HepG2 (cell line): ENCODE measurements around the gene PPP2R2C. TPM values are rescaled to one million over a fixed set of nuclear protein-coding genes. Genes with fewer than 3 reads are reported as not detected.
A peak's percentile ranks its signal among the peaks of the same experiment; 100 is the strongest.

Experiments
- ATAC-seq: fragments of 200-7000 bp; cut with Tn5 transposase; 3 replicates; pipeline ENCODE4 v1.9.1; 2020; ENCODE audit warnings: mild to moderate bottlenecking, moderate library complexity
- BruUV-seq: library from RNA; stranded (reverse); fragments of 400-500 nt; replicated peaks from 2 replicates; lab custom pipeline; 2021; lab: Mats Ljungman, UMichigan
- CTCF ChIA-PET: fragments of 300-600 bp; formaldehyde crosslinking; extraction: SDS; loops from one replicate; lab custom pipeline; 2021; ENCODE audit warnings: low total read pairs, inconsistent platforms, low intra/inter-chr PET ratio; lab: Yijun Ruan, JAX
- POLR2A ChIA-PET: fragments of 350-600 bp; sonication (Branson Sonifier 250); formaldehyde crosslinking; loops from one replicate; lab custom pipeline; 2020; ENCODE audit warnings: antibody characterized with exemption, inconsistent platforms; lab: Yijun Ruan, JAX
- DNase-seq: peaks from one replicate; pipeline ENCODE4 v3.0.0-alpha.2; 2015; ENCODE audit warnings: low spot score
- FAIRE-seq: peaks from 3 replicates; lab custom pipeline; 2011; peaks lifted over from hg19 to GRCh38; lab: Jason Lieb, UNC
- H2AFZ ChIP-seq: one replicate; pipeline ENCODE4 v1.6.1; 2011; ENCODE audit warnings: low read length, inconsistent platforms
- H3K27ac ChIP-seq: fragments of 300-600 bp; 3 replicates; pipeline ENCODE4 v1.8.0; 2011; ENCODE audit warnings: mixed run types, mild to moderate bottlenecking, mixed read lengths, low read length, inconsistent platforms; ENCODE audit not compliant: insufficient read depth; ENCODE audit errors: extremely low read length
- H3K27me3 ChIP-seq, 2 experiments: fragments of 200-600 bp in 1 of 2; 2 replicates in 1 of 2; 3 replicates in 1 of 2; pipeline versions ENCODE4 v1.6.0 to v1.8.0; 2011; ENCODE audit warnings: low read length in 2 of 2, mild to moderate bottlenecking in 2 of 2, moderate library complexity in 2 of 2, inconsistent platforms in 1 of 2; ENCODE audit not compliant: insufficient read depth in 2 of 2, control insufficient read depth in 1 of 2
- H3K36me3 ChIP-seq, 2 experiments: fragments of 200-600 bp in 1 of 2; replicated peaks in 1 of 2; 2 replicates in 1 of 2; 3 replicates in 1 of 2; pipeline versions ENCODE4 v1.5.1 to v1.8.0; 2011; ENCODE audit warnings: low read length in 2 of 2, inconsistent platforms in 1 of 2; ENCODE audit not compliant: insufficient read depth in 2 of 2, control insufficient read depth in 1 of 2
- H3K4me1 ChIP-seq: 2 replicates; pipeline ENCODE4 v1.5.1; 2012; ENCODE audit warnings: low read length, inconsistent platforms; ENCODE audit not compliant: insufficient read depth
- H3K4me2 ChIP-seq: 2 replicates; pipeline ENCODE4 v1.6.0; 2011; ENCODE audit warnings: low read depth, low read length, inconsistent platforms
- H3K4me3 ChIP-seq, 3 experiments: fragments of 200-600 bp in 1 of 3; sonication (generic), shearing (Covaris generic) in 1 of 3; replicated peaks in 1 of 3; 2 replicates each; pipeline ENCODE4 v1.5.1; 2011 to 2016; ENCODE audit warnings: low read length in 3 of 3, inconsistent platforms in 2 of 3, low read depth in 2 of 3, mild to moderate bottlenecking in 2 of 3, control low read depth in 1 of 3, mixed read lengths in 1 of 3; ENCODE audit not compliant: insufficient read depth in 1 of 3
- H3K79me2 ChIP-seq: one replicate; pipeline ENCODE4 v1.6.1; 2011; ENCODE audit warnings: low read length, inconsistent platforms; ENCODE audit not compliant: insufficient read depth
- H3K9ac ChIP-seq: 2 replicates; pipeline ENCODE4 v1.6.0; 2011; ENCODE audit warnings: mild to moderate bottlenecking, low read depth, low read length, inconsistent platforms; ENCODE audit not compliant: insufficient read depth
- H3K9me3 ChIP-seq: 2 replicates; pipeline ENCODE4 v1.5.1; 2012; ENCODE audit warnings: mild to moderate bottlenecking, low read length
- H4K20me1 ChIP-seq: 2 replicates; pipeline ENCODE4 v1.6.0; 2011; ENCODE audit warnings: inconsistent platforms, mild to moderate bottlenecking, low read length, moderate library complexity; ENCODE audit not compliant: insufficient read depth
- BRCA1 ChIP-seq: sonication (generic); formaldehyde crosslinking; IDR thresholded peaks from 2 replicates; pipeline ENCODE4 v1.4.0; 2020; ENCODE audit warnings: missing genetic modification reagents
- EZH2 ChIP-seq: conservative IDR thresholded peaks from 2 replicates; pipeline ENCODE4 v1.6.1; 2012; ENCODE audit warnings: mild to moderate bottlenecking, low read depth, low read length, moderate library complexity
- FOSL1 ChIP-seq: sonication (generic); formaldehyde crosslinking; IDR thresholded peaks from 2 replicates; pipeline ENCODE4 v1.9.0; 2021; ENCODE audit warnings: missing genetic modification reagents, borderline replicate concordance
- KAT2B ChIP-seq: fragments of 150-350 bp; IDR thresholded peaks from 2 replicates; pipeline ENCODE4 v1.6.1; 2014; ENCODE audit warnings: low read depth, low read length, borderline replicate concordance
- NFE2L2 ChIP-seq: fragments of 150-350 bp; IDR thresholded peaks from 2 replicates; pipeline ENCODE4 v1.6.1; 2014; ENCODE audit warnings: low read length
- POLR2G ChIP-seq: fragments of 200-400 bp; formaldehyde crosslinking; IDR thresholded peaks from 2 replicates; pipeline ENCODE4 v1.6.1; 2018; ENCODE audit warnings: mild to moderate bottlenecking, low read depth, low read length, moderate library complexity
- RARG ChIP-seq: sonication (generic); formaldehyde crosslinking; IDR thresholded peaks from 2 replicates; pipeline ENCODE4 v1.4.0; 2020; ENCODE audit warnings: low read depth, mild to moderate bottlenecking, missing genetic modification reagents
- RERE ChIP-seq: IDR thresholded peaks from 2 replicates; pipeline ENCODE4 v1.6.1; 2016; ENCODE audit warnings: low read depth, missing genetic modification reagents, missing compliant biosample characterization
- SIN3B ChIP-seq: fragments of 150-350 bp; IDR thresholded peaks from 2 replicates; pipeline ENCODE4 v1.6.1; 2014; ENCODE audit warnings: low read length
- SOX6 ChIP-seq, 2 experiments: fragments of 450-650 bp in 1 of 2; sonication (generic) in 1 of 2; formaldehyde crosslinking in 1 of 2; IDR thresholded peaks; 2 replicates each; pipeline versions ENCODE4 v1.4.0 to v1.6.1; 2017 to 2020; ENCODE audit warnings: antibody characterized with exemption in 1 of 2, mild to moderate bottlenecking in 1 of 2, missing genetic modification reagents in 1 of 2
- TMF1 ChIP-seq: sonication (generic); formaldehyde crosslinking; IDR thresholded peaks from 2 replicates; pipeline ENCODE4 v1.8.1; 2022; ENCODE audit warnings: low read depth, missing genetic modification reagents
- U2AF1 ChIP-seq: fragments of 200-400 bp; formaldehyde crosslinking; optimal IDR thresholded peaks from 2 replicates; pipeline ENCODE3; 2017; ENCODE audit warnings: mild to moderate bottlenecking, low read depth, low read length
- ZBTB8A ChIP-seq: sonication (generic); formaldehyde crosslinking; IDR thresholded peaks from 2 replicates; pipeline ENCODE4 v1.4.0; 2020; ENCODE audit warnings: mild to moderate bottlenecking, low read depth, missing genetic modification reagents, borderline replicate concordance
- ZNF138 ChIP-seq: sonication (generic); formaldehyde crosslinking; IDR thresholded peaks from 2 replicates; pipeline ENCODE4 v1.5.0; 2020; ENCODE audit warnings: mild to moderate bottlenecking, low read depth, missing genetic modification reagents
- ZNF232 ChIP-seq: sonication (generic); formaldehyde crosslinking; IDR thresholded peaks from 2 replicates; pipeline ENCODE4 v1.4.0; 2020; ENCODE audit warnings: missing genetic modification reagents, borderline replicate concordance
- ZNF766 ChIP-seq: sonication (generic); formaldehyde crosslinking; IDR thresholded peaks from 2 replicates; pipeline ENCODE4 v1.5.0; 2020; ENCODE audit warnings: missing genetic modification reagents, borderline replicate concordance
- WGBS: methylation state at CpG from one replicate; pipeline ENCODE4 v1.1.6; 2017; ENCODE audit warnings: low lambda C conversion rate; 5-methylcytosine and 5-hydroxymethylcytosine counted together
- in situ Hi-C: cut with HindIII; loops from 2 replicates; pipeline ENCODE4 v1.10.0; 2017; ENCODE audit warnings: low pct_unique_long_range_greater_than_20kb; ENCODE audit not compliant: extremely low pct_ligation_motif_present
- intact Hi-C: fragments of 100-400 bp; cut with micrococcal nuclease; formaldehyde crosslinking; loops from one replicate; pipeline ENCODE4 v1.10.0; 2022; ENCODE audit not compliant: unreplicated experiment
- polyA plus RNA-seq, 8 experiments: library from polyadenylated mRNA; depleted of rRNA in 3 of 8; stranded (reverse) in 7 of 8; unstranded in 1 of 8; fragments of >200 nt; fragmentation: Illumina TruSeq in 4 of 8; extraction: Trizol in 4 of 8; gene quantifications; 2 replicates each; pipeline versions ENCODE4 v1.2.1 to v1.2.3, GENCODE V29; 2011 to 2016; ENCODE audit warnings: low read depth in 4 of 8, missing spikeins in 1 of 8, mixed read lengths in 1 of 8; ENCODE audit not compliant: insufficient read depth in 1 of 8
- total RNA-seq, 5 experiments: library from RNA; depleted of rRNA; stranded (reverse); fragments of >200 nt; fragmentation: Illumina TruSeq; extraction: Trizol; gene quantifications; 2 replicates each; pipeline ENCODE4 v1.2.3, GENCODE V29; 2016; ENCODE audit warnings: low read depth in 1 of 5
- TF ChIP-seq, protein P1 (sequence below): sonication (generic); formaldehyde crosslinking; IDR thresholded peaks from 2 replicates; pipeline ENCODE4 v1.4.0; 2020; ENCODE audit warnings: mild to moderate bottlenecking, missing genetic modification reagents

Gene PPP2R2C
- total and polyA plus RNA-seq, 2 of the 13 experiments (the other 11 are each of a cell fraction or from before 2014, with no cell fraction given), result 0.60 to 8.6 TPM

- POLR2A ChIA-PET, result no interaction called here
- no peaks in the 10 kb centered on the region for H3K36me3 ChIP-seq
- 0% methylated on average over 2 of the region's 85 CpGs for WGBS
- H3K4me1 ChIP-seq, result no peaks in the 10 kb centered on the region
- peaks cover 11 to 56% of the 10 kb centered on the region in 2 experiments; a peak in 4 of 5 replicates for H3K27me3 ChIP-seq
- peak overlapping the region; percentile 68 for H3K4me2 ChIP-seq
- FAIRE-seq (no peak), ATAC-seq (peak; percentile 61), DNase-seq (no peak)
- H3K4me3 ChIP-seq, result peak overlapping the region; percentile 26 to 69 (median 43); a peak in 5 of 6 replicates
- no peaks in the 10 kb centered on the region for H3K79me2 ChIP-seq
- in situ Hi-C loops, result no loop called here
- no peaks in the 10 kb centered on the region for H3K9me3 ChIP-seq
- no peak overlapping the region for H2AFZ ChIP-seq
- no peak overlapping the region for H3K27ac ChIP-seq
- intact Hi-C loops, result loop anchor here (5.0 kb wide), 1 partner anchor 77 kb away; no protein-coding TSS in a partner anchor
- H3K9ac ChIP-seq, result no peak overlapping the region
- H4K20me1 ChIP-seq, result no peaks in the 10 kb centered on the region
- BruUV-seq, result no TSS peak
- CTCF ChIA-PET, result no interaction called here
- TF ChIP-seq RARG (CRISPR knock-in tag) (no peak), RERE (CRISPR knock-in tag) (no peak), NFE2L2 (peak; percentile 38; the same call in 1 of the 2 replicates), ZBTB8A (CRISPR knock-in tag) (no peak), ZNF766 (CRISPR knock-in tag) (no peak), SOX6 (IDR thresholded peaks at IDR 0.05) (no peak), SOX6 (CRISPR knock-in tag; IDR thresholded peaks at IDR 0.05) (no peak), SIN3B (no peak), KAT2B (no peak), POLR2G (no peak), ZNF232 (CRISPR knock-in tag) (no peak), U2AF1 (no peak), ZNF138 (CRISPR knock-in tag) (no peak), EZH2 (peak; percentile 87; the same call in 1 of the 2 replicates), TMF1 (CRISPR knock-in tag) (no peak), FOSL1 (CRISPR knock-in tag) (no peak), BRCA1 (CRISPR knock-in tag) (no peak)
- TF ChIP-seq, protein P1, sequence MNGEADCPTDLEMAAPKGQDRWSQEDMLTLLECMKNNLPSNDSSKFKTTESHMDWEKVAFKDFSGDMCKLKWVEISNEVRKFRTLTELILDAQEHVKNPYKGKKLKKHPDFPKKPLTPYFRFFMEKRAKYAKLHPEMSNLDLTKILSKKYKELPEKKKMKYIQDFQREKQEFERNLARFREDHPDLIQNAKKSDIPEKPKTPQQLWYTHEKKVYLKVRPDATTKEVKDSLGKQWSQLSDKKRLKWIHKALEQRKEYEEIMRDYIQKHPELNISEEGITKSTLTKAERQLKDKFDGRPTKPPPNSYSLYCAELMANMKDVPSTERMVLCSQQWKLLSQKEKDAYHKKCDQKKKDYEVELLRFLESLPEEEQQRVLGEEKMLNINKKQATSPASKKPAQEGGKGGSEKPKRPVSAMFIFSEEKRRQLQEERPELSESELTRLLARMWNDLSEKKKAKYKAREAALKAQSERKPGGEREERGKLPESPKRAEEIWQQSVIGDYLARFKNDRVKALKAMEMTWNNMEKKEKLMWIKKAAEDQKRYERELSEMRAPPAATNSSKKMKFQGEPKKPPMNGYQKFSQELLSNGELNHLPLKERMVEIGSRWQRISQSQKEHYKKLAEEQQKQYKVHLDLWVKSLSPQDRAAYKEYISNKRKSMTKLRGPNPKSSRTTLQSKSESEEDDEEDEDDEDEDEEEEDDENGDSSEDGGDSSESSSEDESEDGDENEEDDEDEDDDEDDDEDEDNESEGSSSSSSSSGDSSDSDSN, result peak; percentile 70; the same call in 1 of the 2 replicates
Observed at GRCh38 chr4:6470502-6471306, 1.7 kb downstream of the PPP2R2C start.
